NCI-H774 (cell line): Measurements from ENCODE around the gene NELL1.
A peak's percentile ranks its signal among the peaks of the same experiment; 100 is the strongest.
"Not testable (repeated sequence)": the region's sequence is repeated elsewhere in the genome, so short reads cannot be mapped to it uniquely, and the experiment has no call there.

ENCODE experiments used
- DNase-seq: peaks from one replicate; lab custom pipeline; 2025; lab: John Stamatoyannopoulos, UW

The NELL1 gene

GRCh38 chr11:20762980-20763379 is 93.6 kb downstream of the NELL1 start:
- no peak for DNase-seq

GRCh38 chr11:20770414-20770946 is 101.1 kb downstream of the NELL1 start:
- no peak for DNase-seq

- no peak for DNase-seq
Measured at GRCh38 chr11:20771026-20771425, 101.6 kb downstream of the NELL1 start.

GRCh38 chr11:20771681-20772080 is 102.3 kb downstream of the NELL1 start:
- DNase-seq, result no peak

GRCh38 chr11:20775331-20775730 is 105.9 kb downstream of the NELL1 start:
- no peak for DNase-seq

- DNase-seq, result no peak
Measured at GRCh38 chr11:20782775-20783174, 113.4 kb downstream of the NELL1 start.

- DNase-seq, result no peak
Measured at GRCh38 chr11:20783220-20783619, 113.8 kb downstream of the NELL1 start.

- DNase-seq, result no peak
Measured at GRCh38 chr11:20790622-20791021, 121.2 kb downstream of the NELL1 start.

GRCh38 chr11:20795005-20795404 is 125.6 kb downstream of the NELL1 start:
- DNase-seq, result no peak

GRCh38 chr11:20808328-20808727 is 138.9 kb downstream of the NELL1 start:
- DNase-seq, result no peak

- no peak for DNase-seq
Measured at GRCh38 chr11:20821046-20821445, 151.7 kb downstream of the NELL1 start.

GRCh38 chr11:20821470-20821869 is 152.1 kb downstream of the NELL1 start:
- DNase-seq, result no peak

GRCh38 chr11:20824773-20825172 is 155.4 kb downstream of the NELL1 start:
- DNase-seq, result no peak

- DNase-seq, result no peak
Measured at GRCh38 chr11:20835561-20835960, 166.2 kb downstream of the NELL1 start.

- no peak for DNase-seq
Measured at GRCh38 chr11:20839231-20839630, 169.8 kb downstream of the NELL1 start.

GRCh38 chr11:20840341-20840740 is 171.0 kb downstream of the NELL1 start:
- DNase-seq, result peak; percentile 86

- no peak for DNase-seq
Measured at GRCh38 chr11:20844216-20844615, 174.8 kb downstream of the NELL1 start.

- peak; percentile 71 for DNase-seq
Measured at GRCh38 chr11:20844630-20845029, 175.2 kb downstream of the NELL1 start.

- no peak for DNase-seq
Measured at GRCh38 chr11:20854215-20854955, 185.0 kb downstream of the NELL1 start.

- DNase-seq, result peak; percentile 36
Measured at GRCh38 chr11:20861322-20861721, 191.9 kb downstream of the NELL1 start.

- not testable (repeated sequence) for DNase-seq
Measured at GRCh38 chr11:20862263-20862662, 192.9 kb downstream of the NELL1 start.

- DNase-seq, result no peak
Measured at GRCh38 chr11:20864628-20865027, 195.2 kb downstream of the NELL1 start.

GRCh38 chr11:20865161-20865560 is 195.8 kb downstream of the NELL1 start:
- no peak for DNase-seq

- DNase-seq, result no peak
Measured at GRCh38 chr11:20869123-20869522, 199.7 kb downstream of the NELL1 start.
